PC-9 (cell line): ENCODE results near the gene PHACTR1.

Source experiments
- EZH2 ChIP-seq: fragments of 200-600 bp; sonication (generic); IDR thresholded peaks from 2 replicates; pipeline ENCODE4 v1.8.0; 2017; ENCODE audit warnings: antibody characterized with exemption, low read depth
- TF ChIP-seq, protein P1 (sequence below): fragments of 200-600 bp; sonication (generic); conservative IDR thresholded peaks from 2 replicates; pipeline ENCODE4 v1.6.1; 2017; ENCODE audit warnings: mixed run types, antibody characterized with exemption, mild to moderate bottlenecking, moderate library complexity

DNA sequence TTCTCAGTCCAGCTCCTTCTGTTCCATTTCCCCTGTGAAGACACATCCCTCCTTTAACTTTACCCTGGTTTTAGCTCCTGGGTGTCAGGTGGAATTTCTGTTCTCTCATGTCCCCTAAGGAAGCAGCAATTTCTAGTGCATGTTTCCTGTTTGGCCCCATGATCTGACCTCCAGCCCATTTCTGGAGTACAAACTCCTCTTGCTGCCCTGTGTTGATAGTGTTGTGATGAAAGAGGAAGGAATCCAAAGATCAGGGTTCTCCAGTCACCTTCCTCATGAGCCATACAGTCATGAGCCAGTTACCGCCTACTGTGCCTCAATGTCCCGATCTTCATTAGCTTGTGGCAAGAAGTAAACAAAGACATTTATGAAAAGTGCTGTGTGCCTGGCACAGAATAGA, 97.4 kb downstream of the PHACTR1 start:
- TF ChIP-seq, protein P1, sequence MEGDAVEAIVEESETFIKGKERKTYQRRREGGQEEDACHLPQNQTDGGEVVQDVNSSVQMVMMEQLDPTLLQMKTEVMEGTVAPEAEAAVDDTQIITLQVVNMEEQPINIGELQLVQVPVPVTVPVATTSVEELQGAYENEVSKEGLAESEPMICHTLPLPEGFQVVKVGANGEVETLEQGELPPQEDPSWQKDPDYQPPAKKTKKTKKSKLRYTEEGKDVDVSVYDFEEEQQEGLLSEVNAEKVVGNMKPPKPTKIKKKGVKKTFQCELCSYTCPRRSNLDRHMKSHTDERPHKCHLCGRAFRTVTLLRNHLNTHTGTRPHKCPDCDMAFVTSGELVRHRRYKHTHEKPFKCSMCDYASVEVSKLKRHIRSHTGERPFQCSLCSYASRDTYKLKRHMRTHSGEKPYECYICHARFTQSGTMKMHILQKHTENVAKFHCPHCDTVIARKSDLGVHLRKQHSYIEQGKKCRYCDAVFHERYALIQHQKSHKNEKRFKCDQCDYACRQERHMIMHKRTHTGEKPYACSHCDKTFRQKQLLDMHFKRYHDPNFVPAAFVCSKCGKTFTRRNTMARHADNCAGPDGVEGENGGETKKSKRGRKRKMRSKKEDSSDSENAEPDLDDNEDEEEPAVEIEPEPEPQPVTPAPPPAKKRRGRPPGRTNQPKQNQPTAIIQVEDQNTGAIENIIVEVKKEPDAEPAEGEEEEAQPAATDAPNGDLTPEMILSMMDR = no peak
- no peak for TF ChIP-seq EZH2
